Activated T-helper 1 cell treated with anti-CD3 and anti-CD28 coated beads, Interleukin-2, amount 50 U/mL, for 16 hours (primary cell): ENCODE measurements around the gene PRR33.

Source experiments
- DNase-seq, 2 donors: peaks; one replicate each; pipeline ENCODE4 v3.0.0-alpha.2; 2020; ENCODE audit warnings: low read depth in 1 of 2, low spot score in 1 of 2

Gene PRR33

DNA sequence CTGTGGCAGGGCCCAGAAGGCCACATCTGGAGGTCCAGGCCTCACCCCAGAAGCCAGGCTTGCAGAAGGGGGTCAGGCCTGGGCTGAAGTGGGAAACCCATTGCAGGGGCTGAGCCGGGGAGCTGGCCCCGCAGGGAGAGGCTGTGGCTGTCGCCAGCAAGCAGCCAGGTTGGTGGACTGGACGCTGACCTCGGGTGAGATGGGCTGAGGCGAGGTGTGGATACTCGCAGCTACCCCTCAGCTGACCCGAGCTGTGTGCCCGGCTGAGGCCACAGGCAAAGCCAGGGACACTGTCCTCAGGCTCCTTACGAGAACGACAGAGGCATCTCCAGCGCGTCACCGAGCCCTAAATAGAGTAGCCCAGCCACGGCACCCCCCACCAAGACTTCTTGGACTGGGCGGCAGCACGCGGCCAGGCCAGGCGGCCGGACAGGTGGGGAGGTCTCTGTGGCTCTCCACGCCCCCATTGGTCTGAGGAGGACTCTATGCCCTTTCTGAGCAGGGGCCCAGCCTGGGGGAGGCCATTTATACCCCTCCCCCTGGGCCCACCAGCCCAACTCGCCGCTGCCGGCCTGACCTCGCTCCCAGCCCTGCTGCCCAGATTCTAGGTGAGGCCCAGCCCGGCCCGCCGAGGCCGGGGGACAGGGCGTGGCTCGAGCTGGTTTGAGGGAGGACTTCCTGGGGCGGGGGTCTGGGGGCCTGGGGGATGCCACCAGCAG, 53.1 kb downstream of the PRR33 start, which contains the start of gene TNNI2:
Gene TNNI2 (plus strand): TSS at position 556 of the 719 bp plus-strand sequence. CDS start 716 bp downstream, outside the sequence.
- DNase-seq: no peak
